Keratinocyte (primary cell): ENCODE data around the gene STEAP2. TPM values are rescaled to one million over a fixed set of nuclear protein-coding genes. Genes with fewer than 3 reads are reported as not detected.

Source experiments
- DNase-seq: peaks from one replicate; pipeline ENCODE4 v3.0.0-alpha.2; 2011; ENCODE audit warnings: low read depth, missing footprints, low spot score
- FAIRE-seq: peaks from 2 replicates; lab custom pipeline; 2011; peaks lifted over from hg19 to GRCh38; lab: Jason Lieb, UNC
- H2AFZ ChIP-seq: 2 replicates; pipeline ENCODE4 v1.6.0; 2012; ENCODE audit warnings: low read length, control low read depth, inconsistent platforms; ENCODE audit not compliant: control insufficient read depth
- H3K27ac ChIP-seq: 2 replicates; pipeline ENCODE4 v1.5.1; 2011; ENCODE audit warnings: low read length; ENCODE audit not compliant: control insufficient read depth, insufficient read depth
- H3K27me3 ChIP-seq: 3 replicates; pipeline ENCODE4 v1.6.0; 2011; ENCODE audit warnings: low read length; ENCODE audit not compliant: control insufficient read depth, insufficient read depth; ENCODE audit errors: extremely low read depth
- H3K36me3 ChIP-seq, 2 experiments: 2 replicates in 1 of 2; 3 replicates in 1 of 2; pipeline ENCODE4 v1.5.1; 2011; ENCODE audit warnings: low read length in 2 of 2, mild to moderate bottlenecking in 1 of 2; ENCODE audit not compliant: control insufficient read depth in 2 of 2, insufficient read depth in 2 of 2; ENCODE audit errors: extremely low read depth in 1 of 2
- H3K4me1 ChIP-seq: 3 replicates; pipeline ENCODE4 v1.5.1; 2011; ENCODE audit warnings: low read length; ENCODE audit not compliant: control insufficient read depth, insufficient read depth; ENCODE audit errors: extremely low read depth
- H3K4me2 ChIP-seq: 3 replicates; pipeline ENCODE4 v1.6.0; 2011; ENCODE audit warnings: low read depth, low read length; ENCODE audit not compliant: control insufficient read depth, insufficient read depth; ENCODE audit errors: extremely low read depth
- H3K4me3 ChIP-seq, 3 experiments: fragments of 200-600 bp in 1 of 3; sonication (generic) in 1 of 3; 2 replicates in 2 of 3; 3 replicates in 1 of 3; pipeline ENCODE4 v1.5.1; 2011 to 2016; ENCODE audit warnings: low read length in 3 of 3, mild to moderate bottlenecking in 3 of 3, control low read depth in 2 of 3, inconsistent platforms in 1 of 3, low read depth in 1 of 3, mixed read lengths in 1 of 3, mixed run types in 1 of 3, moderate library complexity in 1 of 3; ENCODE audit not compliant: control insufficient read depth in 2 of 3, insufficient read depth in 2 of 3; ENCODE audit errors: extremely low read depth in 1 of 3
- H3K79me2 ChIP-seq: 2 replicates; pipeline ENCODE4 v1.6.0; 2012; ENCODE audit warnings: low read length; ENCODE audit not compliant: control insufficient read depth, insufficient read depth
- H3K9ac ChIP-seq: 3 replicates; pipeline ENCODE4 v1.6.0; 2011; ENCODE audit warnings: low read length; ENCODE audit not compliant: control insufficient read depth, insufficient read depth; ENCODE audit errors: extremely low read depth
- H3K9me1 ChIP-seq: 3 replicates; pipeline ENCODE4 v1.6.0; 2011; ENCODE audit warnings: low read length; ENCODE audit not compliant: control insufficient read depth, insufficient read depth; ENCODE audit errors: extremely low read depth
- H3K9me3 ChIP-seq: 2 replicates; pipeline ENCODE4 v1.5.1; 2012; ENCODE audit warnings: low read depth, low read length; ENCODE audit not compliant: control insufficient read depth
- H4K20me1 ChIP-seq: 3 replicates; pipeline ENCODE4 v1.6.0; 2011; ENCODE audit warnings: low read length; ENCODE audit not compliant: control insufficient read depth, insufficient read depth; ENCODE audit errors: extremely low read depth
- CTCF ChIP-seq, 3 experiments: IDR thresholded peaks in 1 of 3; conservative IDR thresholded peaks in 1 of 3; optimal IDR thresholded peaks in 1 of 3; 2 replicates in 2 of 3; 3 replicates in 1 of 3; pipeline versions ENCODE3 to v1.5.1; 2011; ENCODE audit warnings: low read length in 3 of 3, mild to moderate bottlenecking in 3 of 3, moderate library complexity in 2 of 3, control low read depth in 1 of 3, inconsistent platforms in 1 of 3; ENCODE audit not compliant: insufficient read depth in 2 of 3; ENCODE audit errors: extremely low read depth in 1 of 3
- EZH2 ChIP-seq: IDR thresholded peaks from one replicate; pipeline ENCODE4 v1.6.1; 2012; ENCODE audit warnings: inconsistent platforms, mild to moderate bottlenecking, low read length, moderate library complexity
- dilution Hi-C: fragments of 300-500 bp; cut with MboI; formaldehyde crosslinking; loops from one replicate; pipeline ENCODE4 v1.7.0; 2020; ENCODE audit warnings: low sequenced_read_pairs; ENCODE audit not compliant: extremely low pct_ligation_motif_present
- polyA plus RNA-seq, 5 experiments: library from polyadenylated mRNA; depleted of rRNA in 3 of 5; stranded (reverse) in 3 of 5; stranded (forward) in 1 of 5; unstranded in 1 of 5; fragments of >200 nt; gene quantifications; 1 replicate in 1 of 5; 2 replicates in 3 of 5; 3 replicates in 1 of 5; pipeline versions ENCODE4 v1.2.1 to v1.2.3, GENCODE V29; 2011 to 2012; ENCODE audit warnings: missing spikeins in 2 of 5, low read depth in 1 of 5, low replicate concordance in 1 of 5

The STEAP2 gene
- polyA plus RNA-seq, 1 donor (not counting 4 experiments of a cell fraction or from before 2014, with no cell fraction given), result 3.9 TPM

DNA sequence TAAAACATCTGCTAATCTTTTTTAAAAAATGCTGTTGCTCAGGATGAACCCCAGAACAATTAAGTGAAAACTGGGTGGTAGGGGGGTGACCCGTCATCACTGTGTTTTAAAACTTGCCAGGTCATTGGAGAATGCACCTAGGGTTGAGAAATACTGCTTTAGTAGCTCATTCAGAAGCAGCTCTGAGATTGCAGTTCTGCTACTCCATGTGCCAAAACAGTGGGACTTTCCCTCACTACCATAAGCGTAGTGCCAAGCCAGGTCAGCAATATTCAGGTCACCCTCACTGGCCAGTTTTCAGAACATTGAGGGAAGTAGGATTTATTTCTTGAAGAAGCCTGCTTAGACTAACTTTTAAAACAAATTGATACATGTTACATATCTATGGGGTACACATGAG lies 5.2 kb downstream of the STEAP2 start:
- H3K4me1 ChIP-seq, result peaks cover 6% of the 10 kb centered on the region
- no peaks in the 10 kb centered on the region for H3K27me3 ChIP-seq
- H3K9me3 ChIP-seq, result no peaks in the 10 kb centered on the region
- H3K9me1 ChIP-seq, result no peaks in the 10 kb centered on the region
- DNase-seq (no peak), FAIRE-seq (no peak)
- no peak overlapping the region for H3K9ac ChIP-seq
- no peak overlapping the region for H3K27ac ChIP-seq
- no peaks in the 10 kb centered on the region for H3K79me2 ChIP-seq
- TF ChIP-seq EZH2 (no peak), CTCF (optimal IDR thresholded peaks at IDR 0.05 in 1 of 3, IDR thresholded peaks at IDR 0.05 in 1 of 3, conservative IDR thresholded peaks at IDR 0.05 in 1 of 3; ENCODE audit: extremely low read depth in 1 of 3, insufficient read depth in 2 of 3, low read length in 3 of 3) (no peak)
- H3K36me3 ChIP-seq, result no peaks in the 10 kb centered on the region
- no peaks in the 10 kb centered on the region for H4K20me1 ChIP-seq
- H3K4me3 ChIP-seq, result no peak overlapping the region
- H2AFZ ChIP-seq, result no peak overlapping the region
- dilution Hi-C loops, result no loop called here
- H3K4me2 ChIP-seq, result no peak overlapping the region

DNA sequence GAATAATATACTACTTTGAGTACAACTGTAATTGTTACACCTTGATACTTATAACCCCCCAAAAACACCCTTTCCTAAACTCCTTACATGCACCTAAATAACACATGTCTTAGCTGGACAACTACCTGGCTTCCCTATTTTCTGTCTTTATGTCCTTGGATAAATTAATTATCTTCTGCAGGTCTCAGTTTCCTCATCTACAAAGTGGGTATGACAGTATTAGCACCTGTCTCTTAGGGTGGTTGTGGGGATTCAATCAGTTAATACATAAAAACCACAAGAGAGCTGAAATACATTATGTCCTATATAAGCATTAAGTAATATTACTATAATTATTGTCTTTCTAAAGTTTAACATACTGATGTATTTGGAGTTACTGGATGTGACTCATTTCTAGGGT lies 10.8 kb downstream of the STEAP2 start:
- TF ChIP-seq CTCF (optimal IDR thresholded peaks at IDR 0.05 in 1 of 3, IDR thresholded peaks at IDR 0.05 in 1 of 3, conservative IDR thresholded peaks at IDR 0.05 in 1 of 3; ENCODE audit: extremely low read depth in 1 of 3, insufficient read depth in 2 of 3, low read length in 3 of 3), result no peak
- Histone ChIP-seq H4K20me1 (no peaks in the 10 kb centered on the region), H3K4me1 (no peaks in the 10 kb centered on the region), H3K4me2 (no peak overlapping the region), H3K27ac (no peak overlapping the region), H3K9ac (no peak overlapping the region), H3K9me1 (no peaks in the 10 kb centered on the region), H2AFZ (no peak overlapping the region), H3K4me3 (no peak overlapping the region), H3K9me3 (no peaks in the 10 kb centered on the region), H3K79me2 (no peaks in the 10 kb centered on the region), H3K27me3 (no peaks in the 10 kb centered on the region), H3K36me3 (no peaks in the 10 kb centered on the region)
- no peak for DNase-seq
- dilution Hi-C loops, result no loop called here
- no peak for FAIRE-seq
